ENCODE results near the gene GPR180.
A peak's percentile ranks its signal among the peaks of the same experiment; 100 is the strongest.

The GPR180 gene

DNA sequence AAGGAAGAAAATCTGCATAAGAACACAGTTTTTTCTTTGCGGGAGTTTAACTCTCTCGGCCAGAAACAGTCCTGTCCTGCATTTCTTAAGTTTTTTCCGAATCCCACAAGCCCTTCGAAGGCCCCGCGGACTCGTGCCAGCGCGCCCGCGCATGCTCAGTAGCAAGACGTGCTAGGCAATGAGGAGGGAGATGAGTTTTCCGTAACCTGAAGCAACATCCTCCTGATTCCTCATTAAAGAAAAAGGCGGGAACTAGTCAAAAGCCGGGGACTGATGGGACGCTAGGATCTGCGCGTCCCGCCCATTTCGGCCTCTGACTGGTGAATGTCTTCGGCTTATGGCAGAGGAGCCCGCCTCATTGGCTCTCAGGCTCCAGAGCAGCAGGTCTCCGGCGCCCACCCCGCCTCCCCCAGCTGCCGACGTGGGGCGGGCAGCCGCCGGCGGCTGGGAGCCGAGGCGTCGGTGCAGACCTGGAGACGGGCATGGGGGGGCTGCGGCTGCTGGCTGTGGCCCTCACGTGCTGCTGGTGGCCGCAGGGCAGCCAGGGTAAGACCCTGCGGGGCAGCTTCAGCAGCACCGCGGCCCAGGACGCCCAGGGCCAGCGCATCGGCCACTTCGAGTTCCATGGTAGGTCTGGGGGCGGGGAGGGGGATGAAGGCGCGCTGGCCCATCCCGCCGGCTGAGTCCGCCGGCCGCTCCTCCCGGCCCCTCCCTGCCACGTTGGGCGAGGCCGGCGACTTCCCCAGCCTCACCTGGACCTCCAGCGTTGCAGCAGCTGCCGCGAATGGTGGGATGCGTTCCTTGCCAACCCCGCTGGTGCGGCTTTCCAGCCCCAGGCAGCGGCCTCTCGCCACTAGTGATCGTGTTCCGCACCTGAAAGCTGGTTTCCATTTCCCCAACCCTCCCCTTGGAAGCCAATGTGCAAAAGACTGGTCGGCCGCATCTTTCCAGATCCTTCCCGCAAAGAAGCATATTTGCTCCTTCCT, at the start of gene GPR180:
GPR180 (plus strand) TSS at position 412 of the 986 bp plus-strand sequence; CDS start at position 483, 71 bp downstream.
- peak; percentile 75 for DNase-seq (ENCODE audit: low read depth, low spot score)

DNA sequence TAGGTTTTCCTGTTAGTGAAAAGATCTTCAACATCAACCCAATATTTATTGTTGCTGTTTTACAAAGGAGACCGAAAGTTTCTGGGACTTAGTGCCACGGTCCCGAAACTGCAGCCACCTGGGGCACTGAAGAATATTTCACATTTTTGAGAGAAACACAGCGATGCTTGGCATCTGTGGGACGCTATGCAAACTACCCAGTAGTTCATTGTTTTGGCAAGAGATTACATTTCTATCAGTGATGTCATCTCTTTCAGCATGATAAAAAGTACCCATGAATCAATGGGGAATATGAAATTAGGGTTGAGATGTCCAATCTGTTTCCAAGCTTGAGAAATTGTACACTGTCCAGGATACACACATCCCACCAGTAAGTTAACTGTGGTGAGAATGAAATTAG, 49.6 kb upstream of the GPR180 start:
- no peak for DNase-seq (ENCODE audit: low read depth, low spot score)

DNA sequence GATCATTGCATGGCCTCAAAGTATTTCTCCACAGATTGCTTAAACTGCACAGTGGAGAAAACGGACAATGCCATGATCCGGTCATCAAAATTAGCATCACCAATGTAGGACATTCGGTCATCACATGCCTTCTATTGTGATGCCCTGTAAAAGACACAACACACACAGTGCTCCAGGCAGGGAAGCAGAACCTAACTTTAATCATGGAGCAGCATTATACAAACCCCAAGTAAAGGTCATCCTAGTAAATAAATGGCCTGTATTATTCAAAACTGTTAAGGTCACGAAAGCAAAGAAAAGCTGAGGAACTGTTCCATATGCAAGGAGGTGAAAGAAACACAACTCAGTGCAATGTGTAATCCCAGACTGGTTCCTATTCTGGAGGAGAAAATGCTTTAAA, 47.9 kb upstream of the GPR180 start:
- no peak for DNase-seq (ENCODE audit: low read depth, low spot score)

DNA sequence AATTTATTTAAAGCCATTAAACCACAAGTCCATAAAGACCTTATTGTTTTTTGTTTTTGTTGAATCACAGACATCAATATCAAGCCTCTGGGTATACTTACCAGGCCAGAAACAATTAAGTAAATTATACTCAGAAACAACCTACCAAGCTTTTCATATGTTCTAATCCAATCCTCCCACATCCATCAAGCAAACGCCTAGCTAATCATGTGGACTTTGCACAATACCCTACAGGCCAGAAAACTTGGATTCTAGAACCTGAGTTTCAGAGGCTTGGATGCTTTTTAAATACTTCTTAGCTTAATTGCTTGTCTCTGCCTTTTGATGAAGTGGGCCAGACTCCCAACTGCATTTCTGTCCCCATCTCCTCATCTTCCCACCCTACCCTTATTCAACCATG, 45.6 kb upstream of the GPR180 start:
- no peak for DNase-seq (ENCODE audit: low read depth, low spot score)

DNA sequence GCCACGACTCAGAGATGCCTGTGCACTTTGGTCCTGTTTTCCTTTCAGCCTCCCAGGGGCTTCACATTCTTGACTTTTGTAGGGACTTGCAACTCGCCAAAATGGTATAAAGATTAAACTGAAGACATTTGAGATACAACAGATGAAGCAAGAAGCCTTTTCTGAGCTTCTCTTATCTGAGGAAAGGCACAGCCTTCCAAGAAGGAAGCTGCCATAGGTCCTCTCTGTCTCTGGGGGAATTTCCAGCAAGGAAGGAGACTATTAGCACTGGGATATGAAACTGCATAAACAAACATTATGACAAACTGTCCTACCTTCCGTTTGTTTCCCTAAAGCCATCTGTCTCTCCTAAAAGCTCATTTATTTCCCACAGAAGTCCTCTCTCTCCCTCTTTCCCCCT, 45.0 kb upstream of the GPR180 start:
- DNase-seq (ENCODE audit: low read depth, low spot score) = no peak

DNA sequence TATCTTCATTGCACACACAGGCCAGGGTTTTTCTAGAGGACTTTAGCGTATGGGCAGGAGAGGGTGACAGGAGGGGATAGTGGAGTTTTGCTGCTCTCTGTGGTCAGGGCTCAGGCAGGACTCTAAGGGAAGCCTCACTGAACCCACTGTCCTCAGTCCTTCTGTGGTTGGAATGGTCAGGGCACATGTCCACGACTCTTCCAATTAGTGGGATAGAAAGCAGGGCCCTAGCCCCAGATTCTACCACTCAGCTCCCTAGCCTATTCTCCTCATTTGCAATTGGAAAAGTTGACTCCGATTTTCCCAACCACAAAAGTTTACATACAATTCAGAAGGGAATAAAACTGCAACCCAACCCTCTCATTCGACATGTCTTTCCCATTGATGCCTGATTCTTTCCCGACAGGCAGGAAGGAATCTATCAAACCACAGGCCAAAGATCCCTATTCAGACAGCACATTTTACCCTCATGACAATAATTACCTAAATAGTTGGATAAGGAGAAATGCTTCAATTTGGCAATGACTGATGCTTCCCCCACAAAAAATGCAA, 43.9 kb upstream of the GPR180 start:
- no peak for DNase-seq (ENCODE audit: low read depth, low spot score)

DNA sequence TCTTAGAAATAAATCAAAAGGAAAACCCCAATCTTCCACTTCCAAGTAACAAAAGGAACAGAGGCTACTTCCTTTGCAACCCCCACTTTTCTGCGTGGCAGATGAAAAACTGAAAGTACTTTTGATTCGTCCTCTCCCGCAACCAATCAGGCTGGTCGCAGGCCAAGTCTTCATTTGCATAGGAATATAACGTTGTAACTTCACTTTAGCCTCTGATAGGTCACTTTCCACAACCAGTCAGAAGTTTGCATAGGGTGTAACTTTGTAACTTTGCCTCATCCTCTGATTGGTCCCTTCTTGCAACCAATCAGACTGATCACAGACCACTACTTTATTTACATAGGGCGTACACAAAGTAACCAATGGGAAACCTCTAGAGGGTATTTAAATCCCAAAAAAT, 42.9 kb upstream of the GPR180 start:
- no peak for DNase-seq (ENCODE audit: low read depth, low spot score)

DNA sequence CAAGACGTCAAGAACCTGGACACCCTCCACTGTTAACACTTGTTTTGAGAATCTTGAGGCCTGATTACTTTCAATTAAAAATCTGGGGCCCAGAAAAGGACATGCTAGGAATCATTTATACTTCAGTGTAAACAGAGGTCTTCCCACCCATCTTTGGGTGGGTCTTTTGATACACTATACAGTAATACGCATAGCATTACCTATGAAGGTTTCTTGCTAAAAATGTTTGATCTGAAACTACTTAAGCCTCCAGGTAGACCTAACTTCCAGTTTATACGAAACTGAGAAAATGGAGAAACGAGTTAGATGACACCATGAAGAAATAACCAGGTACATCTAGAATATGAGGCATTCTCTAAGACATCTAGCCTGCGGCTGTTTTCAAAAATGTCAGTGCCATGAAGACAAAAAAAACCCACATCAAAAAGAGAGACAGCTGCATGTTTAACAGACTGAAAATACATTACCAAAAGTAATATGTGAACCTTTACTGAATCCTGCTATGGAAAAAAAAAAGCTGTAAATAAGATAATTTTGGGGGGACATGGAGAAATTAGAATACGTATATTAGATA, 42.3 kb upstream of the GPR180 start:
- DNase-seq (ENCODE audit: low read depth, low spot score) = no peak

DNA sequence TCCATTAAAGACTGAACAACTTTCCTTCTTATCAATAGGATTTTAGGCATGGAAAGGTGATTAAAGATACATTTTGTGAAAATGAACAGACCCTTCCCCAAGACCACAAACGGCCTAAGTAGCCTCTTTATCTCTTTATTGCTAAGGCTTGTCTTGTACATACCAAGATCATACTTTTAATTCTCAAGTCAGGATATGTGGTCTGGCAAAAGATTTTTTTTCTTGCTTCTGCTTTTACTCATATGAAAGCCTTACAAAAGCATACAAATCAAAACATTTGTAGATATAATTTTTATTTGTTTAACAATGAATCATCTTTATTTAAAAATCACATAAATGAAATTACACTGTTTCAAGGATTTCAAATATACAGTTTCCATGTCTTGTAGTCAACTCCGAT, 41.5 kb upstream of the GPR180 start:
- no peak for DNase-seq (ENCODE audit: low read depth, low spot score)

DNA sequence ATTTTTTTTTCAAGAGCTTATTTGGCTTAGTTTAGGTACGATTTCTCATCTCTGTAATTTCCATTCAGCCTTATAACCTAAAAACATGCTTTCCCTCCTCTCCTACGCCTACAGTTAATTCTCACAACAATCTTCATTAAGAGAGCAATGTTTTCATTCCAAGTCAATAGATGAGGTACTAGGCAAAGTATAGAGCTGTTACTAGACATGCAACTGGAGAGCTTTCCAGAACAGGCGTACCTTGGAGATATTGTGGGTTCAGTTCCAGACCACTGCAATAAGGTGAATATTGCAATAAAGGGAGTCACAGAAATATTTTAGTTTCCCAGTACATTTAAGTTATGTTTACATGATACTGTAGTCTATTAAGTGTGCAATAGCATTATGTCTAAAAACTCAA, 40.5 kb upstream of the GPR180 start:
- DNase-seq (ENCODE audit: low read depth, low spot score) = no peak

DNA sequence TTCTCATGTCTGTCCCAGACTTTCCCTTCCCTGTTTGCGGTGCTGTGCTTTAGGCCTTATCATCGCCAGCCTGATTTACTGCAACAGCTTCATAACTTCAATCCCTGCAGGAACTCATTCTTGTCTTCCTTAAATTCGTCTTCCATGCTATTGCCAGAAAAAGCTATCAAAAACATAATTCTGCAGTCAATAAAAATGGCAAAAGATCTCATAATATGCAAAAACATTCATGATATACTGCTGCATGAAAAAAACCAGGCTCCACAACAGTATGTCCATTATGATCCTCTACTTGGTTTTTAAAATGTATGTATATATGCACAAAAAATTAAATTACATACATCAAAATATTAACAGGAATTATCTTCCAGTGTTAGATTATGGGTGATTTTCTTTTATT, 34.1 kb upstream of the GPR180 start:
- DNase-seq (ENCODE audit: low read depth, low spot score) = no peak

DNA sequence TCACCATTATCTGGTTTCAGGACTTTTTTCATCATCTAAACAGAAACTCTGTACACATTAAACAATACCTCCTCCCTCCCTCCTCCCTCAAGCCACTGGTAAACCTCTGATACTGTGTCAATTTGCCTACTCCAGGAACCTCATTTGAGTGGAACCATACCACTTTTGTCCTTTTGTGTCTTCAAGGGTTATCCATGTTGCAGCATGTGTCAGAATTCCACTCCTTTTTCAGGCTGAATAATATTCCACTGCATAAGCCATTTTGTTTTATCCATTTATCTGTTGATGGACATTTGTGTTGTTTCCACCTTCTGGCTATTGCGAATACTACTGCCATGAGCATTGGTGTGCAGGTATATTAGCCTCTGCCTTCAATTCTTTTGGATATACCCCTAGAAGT, 33.2 kb upstream of the GPR180 start:
- DNase-seq (ENCODE audit: low read depth, low spot score) = no peak

DNA sequence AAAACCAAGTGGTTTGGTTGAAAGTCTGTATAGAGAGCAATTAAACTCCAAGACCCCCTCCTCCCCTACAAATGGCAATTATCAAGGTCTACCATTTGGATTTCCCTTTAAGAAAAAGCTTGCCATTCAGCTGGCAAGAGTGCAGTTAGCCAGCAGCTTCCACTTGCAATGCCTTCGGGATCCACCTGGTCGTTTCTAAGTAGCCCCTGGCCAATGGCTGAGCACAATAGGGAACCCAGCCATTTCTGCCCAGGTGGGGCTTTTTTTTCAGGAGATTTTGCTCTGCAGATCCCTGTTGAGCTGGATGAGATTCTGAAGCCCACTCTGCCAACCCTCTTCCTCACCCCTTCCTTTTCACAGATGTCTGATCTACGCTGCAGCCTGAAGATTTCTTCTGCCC, 32.0 kb upstream of the GPR180 start:
- no peak for DNase-seq (ENCODE audit: low read depth, low spot score)

DNA sequence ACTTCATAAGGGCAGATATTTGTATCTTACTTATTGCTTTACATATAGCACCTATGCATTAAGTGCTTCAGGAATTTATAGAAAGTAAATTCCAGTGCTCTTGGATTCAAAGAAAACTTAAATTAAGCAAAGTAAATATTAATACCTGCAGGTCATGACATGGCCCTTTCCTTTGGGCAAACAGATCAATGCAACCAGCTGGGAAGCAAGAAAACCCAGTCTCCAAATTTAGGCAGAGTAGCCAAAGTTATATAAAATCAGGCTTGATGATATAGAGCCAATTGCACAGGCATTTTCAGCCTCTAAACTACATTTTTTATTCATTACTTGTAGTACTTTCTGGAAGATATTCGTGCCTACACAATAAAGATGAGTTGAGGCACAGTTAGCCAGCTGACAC, 22.6 kb upstream of the GPR180 start:
- no peak for DNase-seq (ENCODE audit: low read depth, low spot score)

DNA sequence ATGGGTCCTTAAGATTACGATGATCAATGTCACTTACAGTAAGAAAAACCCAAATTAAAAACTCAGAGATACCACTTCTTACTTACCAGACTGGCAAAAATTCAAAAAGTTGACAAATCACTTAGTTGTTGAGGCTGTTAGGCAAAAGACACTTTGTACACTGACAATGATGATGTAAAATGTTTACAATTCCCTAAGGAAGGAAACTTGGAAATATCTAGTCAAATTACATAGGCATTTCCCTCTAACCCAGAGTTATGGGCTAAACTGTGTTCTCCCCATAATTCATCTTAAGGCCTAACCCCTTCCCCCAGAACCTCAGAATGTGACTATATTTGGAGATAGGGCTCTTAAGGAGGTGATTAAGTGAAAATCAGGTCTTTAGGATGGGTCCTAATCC, 17.7 kb upstream of the GPR180 start:
- no peak for DNase-seq (ENCODE audit: low read depth, low spot score)

DNA sequence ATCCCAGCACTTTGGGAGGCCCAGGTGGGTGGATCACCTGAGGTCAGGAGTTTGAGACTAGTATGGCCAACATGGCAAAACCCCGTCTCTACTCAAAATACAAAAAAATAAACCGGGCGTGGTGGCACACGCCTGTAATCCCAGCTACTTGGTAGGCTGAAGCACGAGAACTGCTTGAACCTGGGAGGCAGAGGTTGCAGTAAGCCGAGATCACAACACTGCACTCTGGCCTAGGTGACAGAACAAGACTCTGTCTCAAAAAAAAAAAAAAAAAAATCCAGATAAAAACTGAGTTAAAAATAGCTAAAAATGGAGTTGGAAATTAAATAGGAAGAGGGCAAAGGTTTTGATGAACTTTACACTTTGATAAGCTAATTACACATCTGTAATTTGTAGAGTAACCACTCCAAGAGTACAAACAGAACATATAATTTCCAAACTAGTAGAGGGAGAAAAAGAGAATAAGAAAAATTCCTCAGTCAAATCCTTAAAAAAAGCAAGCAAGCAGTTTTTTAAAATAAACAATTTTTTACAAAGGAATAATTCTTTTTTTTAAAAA, 16.0 kb upstream of the GPR180 start:
- DNase-seq (ENCODE audit: low read depth, low spot score) = no peak

DNA sequence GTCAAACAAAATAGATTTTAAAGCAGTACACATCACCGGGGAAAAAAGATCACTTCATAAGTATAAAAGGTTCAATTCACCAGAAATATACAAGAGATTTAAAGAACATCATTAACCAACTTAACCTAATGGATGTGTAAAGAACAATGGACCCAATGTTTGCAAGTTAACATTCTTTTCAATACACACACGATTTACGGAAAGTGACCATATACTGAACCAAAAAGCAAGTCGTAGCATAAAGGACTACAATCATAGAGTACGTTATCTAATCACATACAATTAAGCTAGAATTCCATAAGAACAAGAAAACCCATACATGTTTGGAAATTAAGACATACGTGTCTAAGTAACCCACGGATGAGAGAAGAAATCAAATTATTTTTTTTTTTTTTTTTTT, 15.3 kb upstream of the GPR180 start:
- no peak for DNase-seq (ENCODE audit: low read depth, low spot score)

DNA sequence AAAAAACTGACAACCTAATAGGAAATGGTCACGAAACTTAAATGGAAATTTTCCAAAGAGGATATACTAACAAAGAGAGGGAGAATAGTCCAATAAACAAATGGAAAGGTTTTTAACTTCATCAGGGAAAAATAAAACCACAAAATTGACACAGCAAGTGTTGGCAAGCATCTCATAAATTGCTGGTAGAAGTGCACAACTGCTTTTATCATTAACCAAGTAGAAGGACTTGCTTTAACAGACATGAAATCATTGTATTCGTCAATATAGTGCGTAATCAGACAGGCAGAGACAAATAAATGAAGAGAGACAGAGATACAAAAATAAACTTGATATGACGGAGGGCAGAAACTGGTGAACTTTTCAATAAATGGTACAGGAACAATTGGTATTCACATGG, 13.1 kb upstream of the GPR180 start:
- DNase-seq (ENCODE audit: low read depth, low spot score) = no peak

DNA sequence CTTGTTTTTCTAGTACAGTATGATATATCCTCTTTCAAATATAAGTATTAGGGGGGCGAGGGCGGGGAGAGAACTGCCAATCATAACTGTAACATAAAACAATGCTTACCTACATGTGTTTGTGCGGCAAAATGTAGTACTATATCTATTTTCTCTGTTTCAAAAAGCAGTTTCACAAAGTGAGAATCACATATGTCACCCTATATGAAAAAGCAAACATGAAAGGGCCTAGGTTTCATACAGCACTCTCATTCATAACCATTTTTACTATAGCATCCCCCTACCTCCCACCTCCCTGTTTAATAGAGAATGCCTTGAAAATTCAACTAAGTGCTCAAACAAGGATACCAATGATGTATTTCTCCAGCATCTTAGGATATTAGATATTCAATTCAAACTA, 10.9 kb upstream of the GPR180 start:
- no peak for DNase-seq (ENCODE audit: low read depth, low spot score)

DNA sequence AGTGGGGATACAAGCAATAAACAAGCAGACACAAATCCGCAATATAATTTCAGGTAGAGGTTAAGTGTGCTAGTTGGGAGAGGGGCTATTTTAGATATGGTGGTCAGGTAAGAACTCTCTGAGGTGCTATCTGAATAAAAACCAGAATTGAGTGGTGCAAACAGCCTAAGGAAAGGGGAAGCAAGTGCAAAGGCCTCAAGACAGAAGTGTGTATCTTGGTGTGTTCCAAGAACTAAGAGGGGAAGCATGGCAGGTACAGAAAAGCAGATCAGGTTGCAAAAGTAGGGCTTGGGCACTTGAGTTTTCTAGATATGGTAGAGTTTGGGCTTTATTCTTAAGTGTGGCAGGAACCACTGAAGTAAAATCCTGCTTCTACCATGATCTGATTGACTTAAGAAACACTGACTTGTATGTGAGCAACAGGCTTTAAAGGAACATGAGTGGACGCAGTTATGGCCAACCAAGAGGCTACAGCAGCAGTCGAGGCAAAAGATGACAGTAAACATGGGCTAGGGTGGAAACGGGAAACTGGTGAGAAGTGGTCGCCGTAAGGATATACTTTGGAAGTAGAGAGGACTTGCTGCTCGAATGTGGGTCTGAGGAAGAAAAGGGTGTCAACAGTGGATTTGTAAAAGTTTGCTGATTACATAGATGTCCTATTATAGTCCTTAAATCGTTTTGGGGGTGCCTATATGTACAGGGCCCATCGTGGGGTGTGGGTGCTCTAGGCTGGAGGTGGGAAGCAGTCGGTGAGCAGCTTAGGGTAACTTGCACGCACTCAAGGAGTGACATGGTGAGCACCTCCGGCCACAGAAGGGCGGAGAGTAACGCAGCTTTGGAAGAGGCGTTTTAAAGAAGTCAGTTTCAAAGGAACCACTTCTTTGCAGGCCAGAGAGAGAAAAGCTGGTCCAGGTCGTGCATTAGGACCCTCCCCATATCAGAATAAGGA, 6.4 kb upstream of the GPR180 start:
- no peak for DNase-seq (ENCODE audit: low read depth, low spot score)

DNA sequence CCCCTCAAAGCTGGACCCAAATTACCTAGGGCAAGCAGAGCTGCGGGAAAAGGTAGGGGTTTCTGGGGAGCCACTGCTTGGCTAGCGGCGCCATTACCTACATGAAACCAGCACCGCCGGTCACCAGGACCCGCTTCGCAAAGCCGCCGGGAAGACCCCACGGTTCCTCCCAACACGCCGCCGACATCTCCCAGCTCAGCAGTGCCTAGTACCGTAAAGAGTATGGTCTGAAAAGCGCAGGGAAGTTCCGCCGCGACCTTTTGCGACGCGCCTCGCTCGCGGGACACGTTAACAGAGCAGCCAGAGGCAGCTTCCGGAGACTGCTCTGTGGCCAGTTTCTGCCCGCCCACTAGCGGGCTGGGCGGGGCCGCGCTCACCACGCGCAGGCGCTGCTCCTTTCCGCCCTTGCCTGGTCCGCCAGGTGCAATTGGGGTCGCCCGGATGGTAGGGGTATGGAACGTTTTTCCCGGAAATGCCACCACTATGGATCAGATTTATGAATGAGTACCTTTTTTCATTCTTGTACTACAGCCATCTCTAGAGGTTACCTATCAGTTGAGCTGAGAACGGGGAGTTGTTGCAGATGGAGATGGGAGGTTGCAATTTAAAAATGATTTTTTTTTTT, 5.6 kb upstream of the GPR180 start, which contains the start of gene TGDS:
TGDS (minus strand) TSS at position 203 of the 625 bp plus-strand sequence; CDS start at position 187, 16 bp downstream.
- DNase-seq (ENCODE audit: low read depth, low spot score) = peak; percentile 76
